Measurements from ENCODE around the gene MICAL3. TPM values are rescaled to one million over a fixed set of nuclear protein-coding genes. Genes with fewer than 3 reads are reported as not detected.

The MICAL3 gene
- total RNA-seq, 4 donors from 2014 or later: 30.4 to 57.1 (median 37.7) TPM

DNA sequence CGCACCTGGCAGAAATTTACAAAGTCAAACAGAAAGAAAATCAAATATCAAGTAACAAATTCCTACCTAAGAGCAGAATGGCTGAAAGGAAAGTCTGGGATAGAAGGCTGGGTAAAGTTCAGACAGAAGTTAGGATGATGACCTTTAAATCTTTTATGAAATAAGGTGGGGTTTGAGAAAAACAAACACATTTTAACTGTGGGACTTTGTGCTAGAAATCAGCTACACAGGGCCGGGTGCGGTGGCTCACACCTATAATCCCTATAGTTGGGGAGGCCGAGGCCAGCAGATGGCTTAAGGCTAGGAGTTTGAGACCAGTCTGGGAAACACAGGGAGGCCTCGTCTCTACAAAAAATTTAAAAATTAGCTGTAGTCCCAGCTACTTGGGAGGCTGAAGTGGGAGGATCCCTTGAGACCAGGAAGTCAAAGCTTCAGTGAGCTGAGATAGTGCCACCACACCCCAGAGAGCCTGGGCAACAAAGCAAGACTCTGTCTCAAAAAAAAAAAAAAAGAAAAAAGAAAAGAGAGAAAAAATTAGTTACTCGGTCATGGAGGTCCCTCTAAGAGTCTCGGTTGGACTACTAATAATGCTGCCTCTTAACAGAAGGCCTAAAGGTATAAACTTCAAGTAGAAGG is 130.3 kb downstream of the MICAL3 start:
- Histone ChIP-seq H3K4me3 (no peak overlapping the region), H3K27me3 (no peaks in the 10 kb centered on the region), H3K36me3 (peaks cover 55% of the 10 kb centered on the region), H3K27ac (no peak overlapping the region), H3K4me1 (peaks cover 10% of the 10 kb centered on the region), H3K9me3 (no peaks in the 10 kb centered on the region)
- DNase-seq (ENCODE audit: low spot score in 2 of 2): no peak
- no peak for TF ChIP-seq CTCF (IDR thresholded peaks at IDR 0.05)
- no peak for TF ChIP-seq EP300 (IDR thresholded peaks at IDR 0.05)
- TF ChIP-seq POLR2AphosphoS5 (IDR thresholded peaks at IDR 0.05): no peak
- no peak for TF ChIP-seq POLR2A (IDR thresholded peaks at IDR 0.05)
- 87% methylated on average over 7 of the region's 7 CpGs for WGBS

DNA sequence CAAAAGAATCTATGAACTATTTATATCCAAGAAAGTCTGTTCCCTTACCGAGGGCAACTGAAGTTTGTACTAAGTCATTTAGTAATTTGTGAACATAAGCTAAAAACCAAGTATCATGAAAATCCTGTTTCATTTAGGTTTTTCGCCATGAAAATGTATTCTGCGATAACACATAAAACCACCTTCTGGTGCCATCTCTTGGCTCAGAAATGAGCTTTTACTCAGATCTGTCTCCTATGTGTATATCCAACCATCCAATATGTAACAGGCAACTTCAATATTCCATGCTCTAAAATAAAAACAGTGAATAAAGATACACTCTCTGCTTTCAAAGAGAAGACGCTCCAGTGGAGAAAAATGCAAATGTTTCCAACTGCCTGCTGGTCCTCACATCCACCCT is 132.0 kb downstream of the MICAL3 start:
- no peak for DNase-seq (ENCODE audit: low spot score in 2 of 2)
- Histone ChIP-seq H3K36me3 (peaks cover 67% of the 10 kb centered on the region), H3K9me3 (no peaks in the 10 kb centered on the region), H3K4me1 (peaks cover 10% of the 10 kb centered on the region), H3K27me3 (no peaks in the 10 kb centered on the region), H3K27ac (no peak overlapping the region), H3K4me3 (no peak overlapping the region)
- TF ChIP-seq POLR2AphosphoS5 (IDR thresholded peaks at IDR 0.05): no peak
- no peak for TF ChIP-seq CTCF (IDR thresholded peaks at IDR 0.05)
- no peak for TF ChIP-seq POLR2A (IDR thresholded peaks at IDR 0.05)
- no peak for TF ChIP-seq EP300 (IDR thresholded peaks at IDR 0.05)
- 87% methylated on average over 4 of the region's 4 CpGs for WGBS

DNA sequence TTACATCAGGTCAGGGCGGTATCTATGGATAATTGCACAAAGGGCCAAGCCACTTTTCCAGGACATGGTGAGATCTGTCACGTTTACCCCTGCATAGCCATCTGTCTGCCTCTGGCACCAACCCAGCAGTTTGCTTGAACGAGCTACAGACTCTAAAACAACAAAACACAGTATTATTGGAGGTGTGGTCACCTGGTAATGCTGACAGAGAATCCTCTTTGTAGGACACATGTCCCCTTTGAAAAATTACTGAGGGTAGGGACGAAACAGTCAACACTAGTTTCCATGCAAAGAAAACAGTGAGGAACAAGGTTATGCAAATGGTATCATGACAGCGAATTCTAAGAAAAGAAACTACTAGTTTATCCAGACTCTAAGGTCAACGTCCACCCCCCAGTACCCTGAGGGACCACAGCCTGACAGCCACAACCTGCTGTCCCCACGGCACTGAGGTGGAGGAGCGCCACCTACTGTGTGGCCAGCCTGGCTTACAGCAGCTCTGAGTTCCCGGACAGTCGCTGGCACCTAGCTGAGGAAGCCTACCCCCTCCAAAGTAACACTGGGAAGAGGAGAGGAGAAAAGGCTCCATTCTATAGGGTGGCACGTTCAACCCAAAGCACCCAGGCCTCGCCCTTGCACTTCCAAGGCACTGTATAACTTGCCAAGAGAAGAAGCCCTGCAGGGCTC is 132.7 kb downstream of the MICAL3 start:
- no peaks in the 10 kb centered on the region for H3K27me3 ChIP-seq
- 60% methylated on average over 12 of the region's 12 CpGs for WGBS
- H3K9me3 ChIP-seq: no peaks in the 10 kb centered on the region
- peaks cover 68% of the 10 kb centered on the region for H3K36me3 ChIP-seq
- H3K27ac ChIP-seq: no peak overlapping the region
- DNase-seq (ENCODE audit: low spot score in 2 of 2): no peak
- TF ChIP-seq POLR2AphosphoS5 (IDR thresholded peaks at IDR 0.05) (no peak), CTCF (IDR thresholded peaks at IDR 0.05) (peak in 1 of 2 donors; percentile 33), POLR2A (IDR thresholded peaks at IDR 0.05) (no peak), EP300 (IDR thresholded peaks at IDR 0.05) (no peak)
- H3K4me1 ChIP-seq: peaks cover 10% of the 10 kb centered on the region
- H3K4me3 ChIP-seq: no peak overlapping the region

DNA sequence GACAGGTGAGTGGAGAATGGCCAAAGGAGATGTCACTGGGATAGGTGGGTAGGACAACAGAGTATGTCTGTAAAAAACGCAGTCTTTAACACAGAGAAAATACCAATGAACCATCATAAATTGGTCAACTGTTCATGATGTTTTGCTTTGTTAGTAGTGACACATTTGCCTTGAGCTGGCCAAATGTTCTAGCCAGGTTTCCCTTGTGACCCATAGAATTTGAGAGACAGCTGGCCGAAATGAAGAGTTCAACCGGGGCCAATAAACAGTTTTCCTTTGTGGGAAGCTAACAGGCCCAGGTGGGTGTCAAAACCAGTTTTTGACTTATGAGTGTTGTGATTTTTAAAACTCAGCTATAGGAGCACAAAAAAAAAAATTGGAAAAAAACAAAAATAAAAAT is 133.5 kb downstream of the MICAL3 start:
- H3K27ac ChIP-seq: no peak overlapping the region
- TF ChIP-seq POLR2A (IDR thresholded peaks at IDR 0.05) (no peak), CTCF (IDR thresholded peaks at IDR 0.05) (no peak), POLR2AphosphoS5 (IDR thresholded peaks at IDR 0.05) (no peak), EP300 (IDR thresholded peaks at IDR 0.05) (no peak)

GRCh38 chr22:17890245-17890671 is 134.1 kb downstream of the MICAL3 start:
- DNase-seq (ENCODE audit: low spot score in 2 of 2): no peak
- H3K27ac ChIP-seq: no peak overlapping the region
- peaks cover 61% of the 10 kb centered on the region for H3K36me3 ChIP-seq
- peaks cover 10% of the 10 kb centered on the region for H3K4me1 ChIP-seq
- H3K27me3 ChIP-seq: no peaks in the 10 kb centered on the region
- no peaks in the 10 kb centered on the region for H3K9me3 ChIP-seq
- H3K4me3 ChIP-seq: no peak overlapping the region
- 59% methylated on average over 4 of the region's 4 CpGs for WGBS
- TF ChIP-seq CTCF (IDR thresholded peaks at IDR 0.05) (no peak), POLR2A (IDR thresholded peaks at IDR 0.05) (no peak), POLR2AphosphoS5 (IDR thresholded peaks at IDR 0.05) (no peak), EP300 (IDR thresholded peaks at IDR 0.05) (no peak)

More for the DNA sequence above, 133.5 kb downstream of the MICAL3 start:
- Histone ChIP-seq H3K9me3 (no peaks in the 10 kb centered on the region), H3K4me3 (no peak overlapping the region), H3K36me3 (peaks cover 66% of the 10 kb centered on the region), H3K4me1 (peaks cover 10% of the 10 kb centered on the region), H3K27me3 (no peaks in the 10 kb centered on the region)
- 75% methylated on average over 3 of the region's 3 CpGs for WGBS
- DNase-seq (ENCODE audit: low spot score in 2 of 2): no peak

Measured in suprapubic skin (tissue), 4 donors.